Nephron progenitor cell (in vitro differentiated cells): ENCODE data around the gene SHCBP1L.

Experiments
- DNase-seq: peaks from one replicate; pipeline ENCODE4 v3.0.0; 2021
- H3K27ac Mint-ChIP-seq: 2 replicates; pipeline ENCODE4 v1.8.0; 2021; ENCODE audit warnings: mild to moderate bottlenecking, moderate library complexity, mixed read lengths
- H3K27me3 Mint-ChIP-seq: 2 replicates; pipeline ENCODE4 v1.8.0; 2021; ENCODE audit warnings: mild to moderate bottlenecking, low read depth, mixed read lengths; ENCODE audit not compliant: poor library complexity
- H3K36me3 Mint-ChIP-seq: 2 replicates; pipeline ENCODE4 v1.8.0; 2021; ENCODE audit warnings: low read depth, mixed read lengths
- H3K4me1 Mint-ChIP-seq: 2 replicates; pipeline ENCODE4 v1.8.0; 2021; ENCODE audit warnings: mixed read lengths
- H3K4me3 Mint-ChIP-seq: 2 replicates; pipeline ENCODE4 v1.8.0; 2021; ENCODE audit warnings: mild to moderate bottlenecking, moderate library complexity, mixed read lengths
- H3K9me3 Mint-ChIP-seq: 2 replicates; pipeline ENCODE4 v1.8.0; 2021; ENCODE audit warnings: mild to moderate bottlenecking, moderate library complexity, mixed read lengths
- TF ChIP-seq, protein P1 (sequence below): fragments of 200-600 bp; sonication (generic); IDR thresholded peaks from 2 replicates; pipeline ENCODE4 v1.5.0; 2021; ENCODE audit warnings: antibody characterized with exemption

Gene SHCBP1L

DNA sequence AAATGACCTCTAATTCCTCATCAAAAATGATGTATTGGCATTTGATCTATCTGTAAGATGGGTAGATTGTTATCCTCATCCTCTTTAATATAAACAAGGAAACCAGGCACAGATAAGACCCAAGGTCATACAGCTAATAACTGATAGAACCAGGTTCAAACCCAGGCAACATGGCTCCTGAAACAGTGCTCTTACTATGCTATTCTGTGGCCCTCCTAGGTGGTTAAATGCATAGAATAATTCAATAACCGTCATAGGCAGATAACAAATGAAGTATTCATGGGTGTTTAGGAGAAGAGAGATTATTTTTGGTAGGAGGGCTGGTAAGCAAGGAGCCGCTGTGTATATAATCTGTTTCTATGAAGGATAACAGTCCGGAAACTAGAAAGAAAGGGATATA lies 67.4 kb downstream of the SHCBP1L start:
- Mint-ChIP-seq H3K9me3 (no peaks in the 10 kb centered on the region), H3K4me1 (no peaks in the 10 kb centered on the region), H3K36me3 (peaks cover 77% of the 10 kb centered on the region), H3K4me3 (no peak overlapping the region), H3K27me3 (no peaks in the 10 kb centered on the region), H3K27ac (no peak overlapping the region)
- TF ChIP-seq, protein P1, sequence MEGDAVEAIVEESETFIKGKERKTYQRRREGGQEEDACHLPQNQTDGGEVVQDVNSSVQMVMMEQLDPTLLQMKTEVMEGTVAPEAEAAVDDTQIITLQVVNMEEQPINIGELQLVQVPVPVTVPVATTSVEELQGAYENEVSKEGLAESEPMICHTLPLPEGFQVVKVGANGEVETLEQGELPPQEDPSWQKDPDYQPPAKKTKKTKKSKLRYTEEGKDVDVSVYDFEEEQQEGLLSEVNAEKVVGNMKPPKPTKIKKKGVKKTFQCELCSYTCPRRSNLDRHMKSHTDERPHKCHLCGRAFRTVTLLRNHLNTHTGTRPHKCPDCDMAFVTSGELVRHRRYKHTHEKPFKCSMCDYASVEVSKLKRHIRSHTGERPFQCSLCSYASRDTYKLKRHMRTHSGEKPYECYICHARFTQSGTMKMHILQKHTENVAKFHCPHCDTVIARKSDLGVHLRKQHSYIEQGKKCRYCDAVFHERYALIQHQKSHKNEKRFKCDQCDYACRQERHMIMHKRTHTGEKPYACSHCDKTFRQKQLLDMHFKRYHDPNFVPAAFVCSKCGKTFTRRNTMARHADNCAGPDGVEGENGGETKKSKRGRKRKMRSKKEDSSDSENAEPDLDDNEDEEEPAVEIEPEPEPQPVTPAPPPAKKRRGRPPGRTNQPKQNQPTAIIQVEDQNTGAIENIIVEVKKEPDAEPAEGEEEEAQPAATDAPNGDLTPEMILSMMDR = no peak
- DNase-seq = no peak

DNA sequence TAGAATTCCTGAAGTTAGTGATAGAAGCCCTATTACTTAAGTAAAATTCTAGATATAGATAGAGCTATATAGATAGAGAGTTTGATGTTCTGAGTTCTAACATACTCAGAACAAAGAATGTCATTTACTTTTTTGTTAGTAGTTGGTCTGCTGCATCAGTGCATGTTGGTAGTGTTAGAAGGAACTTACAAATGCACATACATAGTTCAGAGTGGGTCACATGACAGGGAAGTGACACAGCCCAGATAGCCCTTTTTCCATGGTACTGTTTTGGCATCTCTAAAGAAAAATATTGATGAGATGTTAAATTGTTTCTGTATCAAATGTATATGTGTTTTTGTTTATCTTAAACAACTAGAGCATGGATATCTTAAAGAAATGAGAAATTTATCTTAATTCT lies 68.1 kb downstream of the SHCBP1L start:
- no peaks in the 10 kb centered on the region for H3K9me3 Mint-ChIP-seq
- H3K4me1 Mint-ChIP-seq = no peaks in the 10 kb centered on the region
- H3K36me3 Mint-ChIP-seq = peaks cover 85% of the 10 kb centered on the region
- DNase-seq = no peak
- H3K27me3 Mint-ChIP-seq = no peaks in the 10 kb centered on the region
- H3K4me3 Mint-ChIP-seq = no peak overlapping the region
- no peak overlapping the region for H3K27ac Mint-ChIP-seq
- TF ChIP-seq, protein P1 = no peak

DNA sequence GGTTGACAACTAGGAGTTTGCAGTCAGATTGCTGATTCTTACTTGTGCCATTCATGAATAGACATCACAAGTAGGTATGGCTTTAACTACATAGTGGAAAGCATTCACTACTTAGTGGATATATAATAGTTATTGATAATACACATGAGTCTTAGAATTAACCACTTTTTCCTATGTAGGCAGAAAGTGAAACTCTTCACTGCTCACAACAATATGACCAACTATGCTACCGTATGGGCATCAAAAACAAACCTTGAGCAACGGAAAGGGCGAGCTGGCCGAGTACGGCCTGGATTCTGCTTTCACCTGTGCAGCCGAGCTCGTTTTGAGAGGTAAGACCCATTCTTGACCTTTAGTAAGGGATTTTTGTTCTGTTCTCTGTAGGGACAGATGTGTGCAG lies 75.1 kb downstream of the SHCBP1L start:
- DNase-seq = no peak
- no peak overlapping the region for H3K4me3 Mint-ChIP-seq
- no peak overlapping the region for H3K27ac Mint-ChIP-seq
- H3K27me3 Mint-ChIP-seq = no peaks in the 10 kb centered on the region
- peaks cover 99% of the 10 kb centered on the region for H3K36me3 Mint-ChIP-seq
- TF ChIP-seq, protein P1 = no peak
- H3K4me1 Mint-ChIP-seq = no peaks in the 10 kb centered on the region
- H3K9me3 Mint-ChIP-seq = no peaks in the 10 kb centered on the region

DNA sequence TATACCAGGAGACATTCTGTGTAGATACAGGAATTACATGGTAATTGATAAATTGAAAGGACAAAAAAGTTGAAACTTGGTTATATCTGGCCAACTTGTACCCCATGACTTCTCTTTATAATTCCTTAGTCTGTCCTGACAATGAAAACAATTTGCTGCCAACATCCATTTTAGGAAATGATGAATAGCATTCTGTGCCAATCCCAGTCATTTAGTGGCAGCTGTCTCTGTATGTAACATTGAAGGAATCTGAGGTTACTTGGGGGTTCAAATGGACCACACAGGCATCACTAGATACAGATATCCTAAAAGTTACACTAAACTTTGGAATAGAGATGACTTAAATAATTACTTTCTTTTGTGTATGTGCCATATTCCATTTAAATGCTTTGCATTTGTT lies 75.6 kb downstream of the SHCBP1L start:
- Mint-ChIP-seq H3K27ac (no peak overlapping the region), H3K4me3 (no peak overlapping the region), H3K27me3 (no peaks in the 10 kb centered on the region), H3K36me3 (peaks cover 98% of the 10 kb centered on the region), H3K9me3 (no peaks in the 10 kb centered on the region), H3K4me1 (no peaks in the 10 kb centered on the region)
- DNase-seq = no peak
- TF ChIP-seq, protein P1 = no peak

DNA sequence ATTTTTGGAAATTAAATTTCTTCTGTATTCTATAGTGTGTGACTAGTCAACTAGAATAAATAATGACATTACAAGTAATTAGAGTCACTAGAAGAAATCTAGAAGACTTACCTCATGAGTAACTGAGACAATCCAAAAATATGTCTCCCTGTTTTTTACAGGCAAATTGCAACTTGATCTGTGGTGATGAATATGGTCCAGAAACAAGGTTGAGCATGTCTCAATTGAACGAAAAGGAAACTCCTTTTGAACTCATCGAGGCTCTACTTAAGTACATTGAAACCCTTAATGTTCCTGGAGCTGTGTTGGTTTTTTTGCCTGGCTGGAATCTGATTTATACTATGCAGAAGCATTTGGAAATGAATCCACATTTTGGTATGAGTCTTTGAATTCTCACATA lies 77.1 kb downstream of the SHCBP1L start:
- Mint-ChIP-seq H3K27me3 (no peaks in the 10 kb centered on the region), H3K36me3 (peaks cover 97% of the 10 kb centered on the region), H3K4me1 (no peaks in the 10 kb centered on the region), H3K27ac (no peak overlapping the region), H3K4me3 (no peak overlapping the region), H3K9me3 (no peaks in the 10 kb centered on the region)
- no peak for DNase-seq
- TF ChIP-seq, protein P1 = no peak

DNA sequence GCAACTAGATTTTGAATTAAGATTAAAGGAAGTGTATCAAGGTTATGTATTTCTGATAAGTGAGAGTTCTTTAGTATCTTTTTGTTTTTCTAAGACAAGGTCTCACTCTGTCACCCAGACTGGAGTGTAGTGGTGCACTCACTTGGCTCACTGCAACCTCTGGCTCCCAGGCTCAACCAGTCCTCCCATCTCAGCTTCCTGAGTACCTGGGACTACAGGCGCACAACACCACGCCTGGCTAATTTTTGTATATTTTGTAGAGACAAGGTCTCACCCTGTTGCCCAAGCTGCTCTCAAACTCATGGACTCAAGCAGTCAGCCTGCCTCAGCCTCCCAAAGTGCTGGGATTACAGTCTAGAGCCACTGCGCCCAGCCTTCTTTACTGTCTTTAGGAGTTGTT lies 80.1 kb downstream of the SHCBP1L start:
- Mint-ChIP-seq H3K27me3 (no peaks in the 10 kb centered on the region), H3K4me1 (no peaks in the 10 kb centered on the region), H3K4me3 (no peak overlapping the region), H3K9me3 (no peaks in the 10 kb centered on the region), H3K36me3 (peaks cover 91% of the 10 kb centered on the region), H3K27ac (no peak overlapping the region)
- TF ChIP-seq, protein P1 = no peak
- no peak for DNase-seq
